Spleen (tissue), 7 donors: Measurements from ENCODE around the gene ATP8A2.

Source experiments
- POLR2AphosphoS5 ChIP-seq, 3 donors: sonication (generic); formaldehyde crosslinking; IDR thresholded peaks; one replicate each; pipeline ENCODE4 v1.5.1; 2017; ENCODE audit warnings: antibody characterized with exemption in 3 of 3
- TF ChIP-seq, protein P1 (sequence below), 11 experiments: fragments of 200-600 bp in 7 of 11; fragments of 450-650 bp in 4 of 11; sonication (generic) in 4 of 11; IDR thresholded peaks in 8 of 11; conservative IDR thresholded peaks in 3 of 11; 1 replicate in 7 of 11; 2 replicates in 4 of 11; pipeline versions ENCODE4 v1.4.0 to v1.8.0; 2016 to 2021; ENCODE audit warnings: antibody characterized with exemption in 11 of 11, inconsistent platforms in 4 of 11, mild to moderate bottlenecking in 1 of 11
- donor health status: DM: no; HTN: no; CAD: no; lungs with moderate emphysema.
- donor health status: DM: no; HTN: no; CAD: no.
- donor health status: DM: no; HTN: no; CAD: no.

DNA sequence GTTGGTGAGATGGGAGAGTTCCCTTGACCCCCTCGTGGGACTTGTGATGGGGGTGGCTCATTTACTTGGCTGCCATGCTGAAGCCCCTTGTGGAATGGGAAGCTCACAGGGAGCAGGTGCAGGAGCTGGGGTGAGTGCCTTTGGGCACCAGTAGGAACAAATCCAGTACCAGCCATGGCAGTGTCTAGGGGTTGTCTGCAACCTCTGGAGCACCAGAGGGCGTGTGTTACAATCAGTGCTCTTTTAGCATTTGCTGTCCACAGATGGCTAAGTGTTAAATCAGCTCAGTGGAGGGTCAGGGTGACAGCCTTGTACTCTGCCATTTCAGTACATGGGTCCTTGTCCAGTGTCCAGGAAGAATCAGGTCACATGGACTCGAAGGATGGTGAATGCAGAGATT is 75.6 kb downstream of the ATP8A2 start:
- TF ChIP-seq, protein P1, sequence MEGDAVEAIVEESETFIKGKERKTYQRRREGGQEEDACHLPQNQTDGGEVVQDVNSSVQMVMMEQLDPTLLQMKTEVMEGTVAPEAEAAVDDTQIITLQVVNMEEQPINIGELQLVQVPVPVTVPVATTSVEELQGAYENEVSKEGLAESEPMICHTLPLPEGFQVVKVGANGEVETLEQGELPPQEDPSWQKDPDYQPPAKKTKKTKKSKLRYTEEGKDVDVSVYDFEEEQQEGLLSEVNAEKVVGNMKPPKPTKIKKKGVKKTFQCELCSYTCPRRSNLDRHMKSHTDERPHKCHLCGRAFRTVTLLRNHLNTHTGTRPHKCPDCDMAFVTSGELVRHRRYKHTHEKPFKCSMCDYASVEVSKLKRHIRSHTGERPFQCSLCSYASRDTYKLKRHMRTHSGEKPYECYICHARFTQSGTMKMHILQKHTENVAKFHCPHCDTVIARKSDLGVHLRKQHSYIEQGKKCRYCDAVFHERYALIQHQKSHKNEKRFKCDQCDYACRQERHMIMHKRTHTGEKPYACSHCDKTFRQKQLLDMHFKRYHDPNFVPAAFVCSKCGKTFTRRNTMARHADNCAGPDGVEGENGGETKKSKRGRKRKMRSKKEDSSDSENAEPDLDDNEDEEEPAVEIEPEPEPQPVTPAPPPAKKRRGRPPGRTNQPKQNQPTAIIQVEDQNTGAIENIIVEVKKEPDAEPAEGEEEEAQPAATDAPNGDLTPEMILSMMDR (IDR thresholded peaks at IDR 0.05 in 8 of 11, conservative IDR thresholded peaks at IDR 0.05 in 3 of 11) = no peak
- no peak for TF ChIP-seq POLR2AphosphoS5 (IDR thresholded peaks at IDR 0.05)
